T follicular helper cell (primary cell): ENCODE measurements around the gene VSNL1.

Experiments used
- DNase-seq: peaks from one replicate; pipeline ENCODE4 v3.0.0-alpha.2; 2020; ENCODE audit warnings: low read depth

Gene VSNL1

DNA sequence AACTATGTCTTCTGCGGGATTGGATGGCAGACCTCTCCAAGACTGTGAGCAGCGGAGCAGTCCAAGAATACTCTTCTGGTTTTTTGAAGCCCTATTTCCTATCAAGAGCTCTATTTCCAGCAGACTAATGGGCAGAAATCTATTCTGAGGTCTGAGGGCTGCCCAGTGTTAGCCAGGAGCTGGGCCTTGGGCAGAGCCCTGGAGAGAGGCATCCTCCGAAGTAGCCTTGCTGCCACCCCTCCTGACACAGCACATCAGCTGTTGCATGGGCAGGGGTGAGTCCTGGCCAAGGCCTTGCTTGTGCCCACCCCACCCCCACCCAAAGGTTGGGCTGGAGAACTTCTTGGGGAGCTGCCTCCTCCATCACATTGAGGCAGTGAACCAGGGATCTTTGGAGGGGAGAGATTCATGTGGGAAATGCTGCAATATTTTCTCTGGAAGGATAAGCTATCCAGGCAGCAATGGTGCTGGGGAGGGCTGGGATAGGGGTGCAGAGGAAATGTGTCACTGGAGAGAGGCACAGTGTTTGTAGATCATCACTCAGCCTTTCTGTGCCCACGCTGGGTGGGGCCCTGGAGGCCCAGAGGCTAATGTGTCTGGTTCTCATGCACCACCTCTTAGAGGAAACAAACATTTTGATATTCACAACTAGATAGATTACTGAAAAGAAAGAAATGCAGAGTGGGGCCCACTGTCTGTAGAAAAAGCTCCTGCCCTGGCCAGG is 104.7 kb downstream of the VSNL1 start:
- DNase-seq = no peak

DNA sequence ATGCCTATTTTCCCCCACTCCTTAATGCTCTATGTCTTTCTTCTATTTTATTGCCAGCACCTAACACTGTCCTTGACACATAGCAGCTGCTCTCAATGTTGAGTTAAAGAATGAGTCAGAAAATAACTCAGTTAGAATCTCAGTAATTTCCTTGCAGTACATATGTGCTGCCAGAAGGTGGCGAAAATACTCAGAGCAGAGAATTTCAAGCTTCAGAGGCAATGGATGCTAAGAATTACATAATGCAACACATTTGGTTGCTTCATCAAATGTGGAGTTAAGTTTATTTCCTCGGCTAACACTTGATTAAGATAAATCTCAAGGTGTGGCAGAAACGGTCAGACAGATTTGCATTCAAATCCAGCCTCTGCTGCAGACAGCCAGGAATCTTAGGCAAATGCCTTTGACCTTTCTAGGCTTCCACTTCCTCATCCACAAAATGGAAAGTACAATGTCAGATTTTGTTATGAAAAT is 105.6 kb downstream of the VSNL1 start:
- DNase-seq = no peak

DNA sequence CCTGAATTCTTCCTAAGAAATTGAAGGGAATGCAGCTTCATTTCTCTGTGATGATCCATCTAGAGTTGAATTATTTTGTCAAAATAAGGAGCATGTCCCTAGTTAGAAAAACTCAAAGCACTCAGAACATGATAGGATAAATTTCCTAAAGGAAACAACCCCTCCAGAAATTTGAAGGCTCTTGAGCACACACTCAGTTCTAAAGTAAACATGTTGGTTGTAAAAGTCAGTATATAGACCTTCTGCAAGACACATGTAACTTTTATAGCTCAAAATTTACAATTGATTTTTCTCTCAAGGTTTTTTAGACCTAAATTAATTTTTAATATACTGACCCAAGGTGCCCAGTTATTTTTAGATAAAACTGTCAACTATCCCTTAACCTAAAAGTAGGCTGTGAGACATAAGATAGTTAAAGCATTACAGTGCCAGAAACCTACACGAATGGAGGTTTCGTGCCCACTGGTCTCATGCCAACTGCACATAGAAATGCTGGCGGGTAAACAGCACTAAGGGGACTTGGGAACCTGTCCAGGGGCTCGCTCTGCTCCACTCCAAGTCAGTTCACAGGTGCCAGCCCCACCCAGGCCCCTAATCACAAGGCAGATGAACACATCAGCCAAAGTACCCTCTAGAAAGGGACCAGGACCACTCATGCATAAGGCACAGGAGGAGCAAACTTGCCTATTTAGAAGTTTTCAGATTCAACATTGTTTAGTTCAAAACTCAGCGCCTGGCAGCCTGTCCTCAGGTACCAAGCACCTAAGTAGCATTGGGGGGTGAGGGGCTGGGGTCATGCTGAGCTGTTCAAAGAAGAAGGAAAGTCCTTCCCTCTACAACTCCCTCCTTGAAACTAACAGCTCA is 106.6 kb downstream of the VSNL1 start:
- DNase-seq = no peak

DNA sequence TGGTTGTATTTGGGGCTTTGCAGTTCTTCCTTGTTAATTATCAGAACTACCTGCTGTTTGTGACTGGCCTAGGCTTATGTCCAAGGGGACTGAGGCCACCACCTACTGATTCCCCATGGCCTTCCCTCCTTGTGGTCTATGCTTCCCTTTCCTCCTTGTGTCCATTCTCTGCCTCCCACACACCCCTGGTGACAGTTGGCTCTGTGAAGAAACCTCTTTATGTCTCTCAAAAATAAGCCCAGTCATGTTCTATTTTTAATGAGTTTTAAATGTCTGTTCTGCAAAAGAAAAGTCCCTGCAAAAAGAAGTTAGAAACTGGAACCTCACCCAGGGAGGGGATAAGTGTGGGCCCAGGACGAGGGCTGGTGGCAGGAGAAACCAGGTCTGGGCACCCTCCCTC is 108.1 kb downstream of the VSNL1 start:
- no peak for DNase-seq

DNA sequence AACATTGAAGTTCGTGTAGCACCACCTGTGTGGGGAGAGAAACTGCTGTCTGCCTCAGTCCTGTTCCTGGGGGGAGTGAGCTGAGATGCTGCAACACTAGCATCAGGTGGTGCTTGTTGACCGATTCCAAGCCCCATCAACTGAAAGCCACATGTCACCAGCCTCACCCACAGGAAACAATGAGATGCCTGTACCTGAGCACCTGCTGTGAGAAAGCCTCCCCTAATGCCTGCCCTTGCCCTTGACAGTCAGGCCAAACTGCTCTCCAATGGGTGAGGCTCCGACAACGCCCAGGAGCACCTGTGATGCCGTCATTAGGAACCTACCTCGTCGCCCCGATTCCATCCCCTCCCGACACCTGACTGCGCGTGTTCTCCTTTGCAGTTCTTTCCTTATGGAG is 108.5 kb downstream of the VSNL1 start:
- no peak for DNase-seq

DNA sequence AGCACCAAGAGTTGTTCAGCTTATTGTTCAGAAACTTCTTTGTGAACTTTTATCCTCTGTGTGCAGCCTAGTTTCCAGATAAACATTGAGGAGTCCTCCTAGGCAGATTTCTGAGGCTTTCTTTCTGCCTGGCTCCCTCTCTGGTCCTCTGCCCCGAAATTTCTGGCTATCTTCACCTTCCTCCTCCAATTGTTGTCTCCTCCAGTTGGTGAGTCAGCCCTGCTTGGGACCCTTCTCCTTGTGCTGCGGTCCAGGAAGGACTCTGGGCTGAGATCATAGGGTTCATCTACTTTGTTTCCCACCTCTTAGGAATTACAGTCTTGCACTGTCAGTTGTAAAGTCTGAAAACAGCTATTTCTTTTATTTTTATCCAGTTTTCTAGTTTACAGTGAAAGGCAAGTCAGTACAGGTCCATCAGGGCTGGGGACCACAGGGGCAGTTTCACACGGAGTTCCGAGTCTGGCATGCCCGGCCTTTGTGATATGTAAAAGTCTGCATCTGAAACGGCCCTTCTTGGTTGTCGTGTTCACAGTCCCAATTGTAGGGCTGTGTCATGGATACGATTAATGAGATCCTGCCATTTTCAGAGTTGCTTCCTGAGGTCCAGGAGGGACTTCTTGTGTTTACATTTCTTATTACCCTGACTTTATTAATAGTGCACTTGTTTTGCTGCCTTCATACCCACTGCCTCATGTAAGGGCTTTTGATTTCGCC is 112.3 kb downstream of the VSNL1 start:
- DNase-seq = no peak

DNA sequence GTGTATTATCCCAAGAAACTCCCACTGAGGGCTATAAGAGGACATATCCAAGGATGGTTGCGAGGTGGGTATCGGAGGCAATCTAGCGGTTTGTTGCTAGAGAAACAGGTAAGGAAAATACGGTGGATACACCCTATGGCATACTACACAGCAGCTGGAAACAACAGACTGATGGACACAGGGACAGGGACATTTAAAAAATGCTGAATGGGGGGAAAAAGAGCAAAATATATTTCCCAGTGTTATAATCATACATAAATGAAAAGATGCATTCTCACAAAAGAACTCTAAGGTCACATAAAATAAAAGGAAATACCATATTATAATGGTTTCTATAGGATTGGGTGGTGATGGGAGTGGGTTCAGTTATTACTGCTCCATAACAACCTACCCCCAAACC is 117.3 kb downstream of the VSNL1 start:
- no peak for DNase-seq

DNA sequence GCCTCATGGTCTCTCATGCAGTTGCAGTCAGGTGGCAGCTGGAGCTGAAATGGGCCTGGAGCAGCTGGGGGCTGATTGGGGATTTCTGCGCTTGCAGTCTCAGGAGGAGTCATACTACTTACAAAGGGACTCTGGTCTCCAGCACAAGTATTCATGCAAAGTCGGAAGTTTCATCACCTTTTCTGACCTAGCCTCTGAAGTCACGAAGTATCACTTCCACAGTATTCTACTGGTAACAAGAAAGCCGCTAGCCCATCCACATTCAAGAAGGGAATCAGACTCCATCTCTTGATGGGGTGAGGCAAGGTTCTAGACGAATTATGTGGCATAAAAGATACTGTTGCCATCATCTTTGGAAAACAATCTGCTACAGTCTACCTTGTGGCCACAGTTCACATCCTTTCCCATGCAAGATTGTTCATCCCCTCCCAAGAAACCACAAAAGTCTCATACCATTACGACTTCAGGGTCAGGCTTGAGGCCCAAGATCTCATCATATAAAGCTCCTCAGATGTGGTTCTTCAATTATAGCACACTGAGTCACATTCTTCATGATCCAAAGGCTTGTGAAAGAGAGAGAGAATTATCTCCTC is 117.9 kb downstream of the VSNL1 start:
- DNase-seq = no peak

DNA sequence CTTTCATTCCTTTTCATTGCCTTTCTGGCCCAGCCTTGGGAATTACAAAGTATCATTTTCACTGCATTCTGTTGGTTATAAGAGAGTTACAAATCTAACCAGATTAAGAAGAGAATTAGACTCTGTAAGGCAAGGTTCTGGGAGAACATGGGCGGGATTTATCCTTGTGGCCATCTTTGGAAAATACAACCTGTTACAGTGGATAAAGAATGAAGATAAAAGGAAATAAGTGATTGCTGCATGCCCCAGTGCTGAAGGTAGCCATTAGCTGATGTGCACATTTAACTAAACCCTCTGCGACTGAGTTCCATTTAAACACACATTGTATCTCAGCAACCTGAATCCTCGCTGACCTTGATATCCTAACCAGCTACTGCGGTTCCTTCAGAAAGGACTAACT is 119.7 kb downstream of the VSNL1 start:
- DNase-seq = no peak

DNA sequence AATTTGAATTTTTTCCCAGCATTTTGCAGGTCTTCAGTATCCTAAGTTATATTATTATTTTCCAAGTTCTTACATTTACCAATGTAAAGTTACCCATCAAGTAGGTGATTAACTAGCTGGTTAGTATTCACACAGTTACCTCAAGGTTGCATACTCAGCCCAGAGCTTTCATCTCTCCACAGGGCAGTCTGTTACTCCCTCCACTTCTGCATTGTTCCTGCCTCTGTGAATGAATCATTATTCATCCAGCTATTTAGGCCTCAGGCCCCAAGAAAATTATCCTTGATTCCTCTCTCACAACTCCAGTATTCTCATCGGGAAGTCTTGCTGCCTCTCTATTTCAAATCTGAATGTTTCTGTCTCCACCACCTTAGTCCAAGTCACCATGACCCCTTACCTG is 121.0 kb downstream of the VSNL1 start:
- DNase-seq = no peak

DNA sequence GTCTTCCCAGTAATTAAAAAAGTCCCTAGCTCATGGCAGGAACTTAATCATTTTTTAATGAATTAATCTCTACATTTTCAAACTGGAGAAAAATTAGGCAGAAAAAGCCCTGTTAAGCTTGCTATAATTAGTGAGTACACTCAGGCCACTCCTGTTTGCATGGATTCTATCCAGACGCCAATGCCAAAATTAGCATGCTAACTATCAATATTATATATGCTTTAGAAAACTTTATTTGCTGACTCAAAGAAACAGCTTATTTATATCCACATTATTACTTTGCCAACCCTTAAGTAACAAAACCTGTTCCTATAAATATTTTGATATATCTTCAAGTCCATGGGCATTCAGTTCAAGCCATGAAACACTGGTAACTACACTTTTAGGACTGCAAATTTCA is 122.2 kb downstream of the VSNL1 start:
- no peak for DNase-seq

DNA sequence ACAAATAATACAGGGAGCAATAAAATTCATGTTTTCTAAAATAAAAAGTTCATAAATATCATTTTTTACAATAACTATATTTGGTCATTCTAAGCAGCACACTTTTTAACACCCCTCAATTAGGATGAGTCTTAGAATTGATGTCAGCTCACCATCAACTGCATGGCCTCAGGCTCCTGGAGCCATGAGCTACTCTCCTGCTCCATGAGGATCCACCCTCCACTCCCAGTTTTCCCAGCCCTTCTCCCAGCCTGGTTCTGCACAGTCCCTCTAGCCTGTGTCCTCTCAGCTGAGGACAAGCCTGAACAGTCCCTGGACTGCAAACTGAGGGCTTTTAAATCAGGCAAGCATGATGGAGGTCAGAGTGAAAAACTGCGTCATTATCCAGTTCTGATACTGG is 124.0 kb downstream of the VSNL1 start:
- DNase-seq = no peak

DNA sequence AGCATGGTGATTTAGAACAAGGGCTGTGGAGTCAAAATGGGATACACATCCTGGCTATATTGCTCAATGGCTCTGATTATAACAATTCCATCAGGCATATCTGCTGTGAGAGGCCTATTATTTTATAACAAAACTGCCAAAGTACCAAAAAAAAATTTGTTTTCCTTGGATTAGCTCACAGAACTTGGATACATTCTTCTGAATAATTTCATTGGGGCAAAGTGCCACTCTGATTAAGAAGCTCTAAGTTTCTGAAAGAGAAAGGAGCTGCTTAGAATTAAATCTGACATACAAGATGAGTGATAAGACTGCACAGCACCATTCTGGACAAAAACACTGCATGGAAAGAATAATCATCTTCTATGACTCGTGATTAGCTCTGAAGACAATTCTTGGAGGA is 127.4 kb downstream of the VSNL1 start:
- no peak for DNase-seq

DNA sequence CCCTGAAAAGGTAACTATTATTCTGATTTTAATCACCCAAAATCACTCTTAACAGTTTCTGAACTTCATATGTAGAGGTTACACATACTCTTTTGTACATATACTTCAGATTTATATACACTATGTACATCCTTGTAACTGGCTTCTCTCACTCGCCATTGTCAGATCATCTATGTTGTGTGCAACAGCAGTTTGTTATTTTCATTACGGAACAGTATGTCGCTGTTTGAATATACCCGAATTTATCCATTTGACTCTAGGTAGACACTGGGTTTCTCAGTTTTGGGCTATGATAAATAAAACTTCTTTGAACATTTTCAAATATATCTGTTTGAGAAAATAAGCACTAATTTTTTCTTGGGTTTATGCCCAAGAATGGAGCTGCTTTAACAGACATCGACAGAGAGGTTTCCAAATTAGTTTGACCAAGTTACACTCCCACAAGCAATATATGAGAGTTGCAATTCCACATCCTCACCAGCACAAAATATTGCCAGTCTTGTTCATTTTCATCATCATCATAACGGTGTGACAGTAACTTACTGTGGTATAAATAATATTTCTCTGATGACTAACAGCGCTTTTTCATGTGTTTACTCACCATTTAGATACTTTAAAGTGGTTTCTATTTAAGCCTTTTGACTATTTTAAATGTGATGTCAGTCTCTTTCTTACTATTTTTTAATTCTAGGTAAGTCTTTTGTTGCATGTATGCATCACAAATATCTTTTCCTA is 132.3 kb downstream of the VSNL1 start:
- no peak for DNase-seq

DNA sequence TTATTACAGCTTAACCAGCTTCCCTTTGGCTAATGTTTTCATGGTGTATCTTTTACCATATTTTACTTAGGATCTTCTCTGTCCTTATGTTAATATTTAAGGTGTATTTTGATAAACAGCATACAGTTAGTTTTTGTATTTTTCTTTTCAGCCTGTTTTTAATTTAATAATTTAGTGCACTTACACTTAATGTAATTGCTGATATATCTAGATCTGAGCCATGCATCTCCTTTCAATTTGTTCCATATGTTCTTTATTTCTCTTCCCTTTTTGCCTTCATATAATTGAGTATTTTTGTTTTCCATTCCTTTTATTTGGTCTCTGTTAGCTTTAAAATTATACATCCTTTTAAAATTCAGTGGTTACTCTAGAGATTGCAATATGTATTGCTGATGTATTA is 134.3 kb downstream of the VSNL1 start:
- no peak for DNase-seq

DNA sequence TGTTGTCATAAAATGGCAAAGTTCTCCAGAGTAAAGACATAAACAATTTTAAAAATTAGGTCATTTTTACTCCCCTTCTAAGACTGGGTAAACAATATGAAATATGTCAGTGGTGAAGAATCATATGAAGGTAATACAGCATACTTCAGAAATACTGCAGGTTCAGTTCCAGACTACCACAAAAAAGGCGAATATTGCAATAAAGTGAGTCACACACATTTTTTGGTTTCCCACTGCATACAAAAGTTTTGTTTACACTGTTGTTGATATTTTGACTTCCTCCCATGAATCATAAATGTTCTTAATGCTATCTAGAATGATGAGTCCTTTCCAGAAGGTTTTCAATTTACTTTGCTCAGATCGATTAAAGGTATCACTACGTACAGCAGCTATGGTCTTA is 139.6 kb downstream of the VSNL1 start:
- no peak for DNase-seq

DNA sequence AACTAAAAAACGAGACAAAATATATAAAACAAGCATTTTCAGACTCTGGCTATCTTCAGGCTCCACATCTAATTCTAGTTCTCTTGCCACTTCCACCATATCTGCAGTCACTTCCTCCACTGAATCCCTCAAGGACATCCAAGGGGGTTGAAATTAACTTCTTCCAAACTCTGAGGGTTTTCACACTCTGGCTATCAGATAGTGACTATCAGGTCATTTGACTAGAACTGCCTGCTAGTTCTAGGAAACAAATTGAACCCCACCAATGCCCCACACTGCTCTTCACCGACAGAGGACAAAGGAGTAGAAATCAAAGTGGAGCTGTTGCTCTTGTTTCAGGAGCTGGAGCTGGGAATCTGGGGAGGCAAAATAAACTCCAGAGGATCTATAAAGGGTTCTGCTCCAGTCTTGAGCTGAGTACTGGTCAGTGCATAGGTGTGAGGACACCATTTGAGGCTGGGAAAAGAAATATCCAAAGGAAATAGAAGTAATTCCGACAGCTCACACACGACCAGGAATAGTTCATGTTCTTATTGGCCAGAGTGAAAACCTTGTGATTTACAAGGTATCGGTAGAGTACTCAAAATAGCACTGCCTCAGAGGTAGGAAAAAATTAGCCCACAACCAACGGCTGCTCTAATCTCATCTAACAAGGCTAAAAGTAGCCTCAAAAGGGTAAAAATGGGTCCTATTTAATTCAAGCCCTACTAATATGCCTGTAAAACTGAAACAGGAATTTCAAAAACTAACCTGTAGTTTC is 141.8 kb downstream of the VSNL1 start:
- DNase-seq = no peak

DNA sequence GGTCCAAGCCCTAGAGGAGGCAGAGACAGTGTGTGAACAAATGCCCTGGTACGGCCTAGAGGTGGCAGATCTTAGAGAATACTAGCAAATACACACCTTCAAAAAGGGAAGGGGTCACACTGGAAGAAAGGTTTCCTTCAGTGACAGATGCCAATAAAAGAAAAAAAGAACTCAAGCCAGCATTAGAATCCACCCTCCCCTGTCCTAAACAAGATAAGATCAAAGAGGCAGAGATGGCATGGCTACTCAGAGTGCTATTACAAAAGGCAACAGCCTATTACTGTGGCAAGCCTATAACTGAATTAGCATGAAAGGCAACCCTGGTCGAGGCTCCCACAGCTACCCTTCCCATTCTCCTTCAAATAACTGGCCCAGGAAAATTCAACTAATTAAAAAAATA is 143.5 kb downstream of the VSNL1 start:
- DNase-seq = no peak

DNA sequence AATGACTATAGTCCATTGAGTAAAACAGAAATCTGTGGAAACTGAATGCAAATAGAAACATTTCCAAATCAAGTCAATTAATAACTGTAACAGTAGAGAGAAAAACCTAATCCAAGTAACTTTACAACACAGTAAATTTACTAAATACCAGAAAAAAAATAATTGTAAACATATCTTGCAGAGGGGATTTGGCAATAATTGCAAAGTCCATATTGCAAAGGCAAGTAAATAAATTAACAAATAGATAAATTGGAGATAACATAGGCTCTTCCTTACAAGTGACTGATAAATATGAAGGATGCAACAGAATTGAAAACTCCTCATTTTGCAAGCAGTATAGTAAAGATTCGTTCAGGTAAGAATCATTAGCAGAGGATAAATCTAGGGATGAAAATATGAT is 148.1 kb downstream of the VSNL1 start:
- DNase-seq = no peak

DNA sequence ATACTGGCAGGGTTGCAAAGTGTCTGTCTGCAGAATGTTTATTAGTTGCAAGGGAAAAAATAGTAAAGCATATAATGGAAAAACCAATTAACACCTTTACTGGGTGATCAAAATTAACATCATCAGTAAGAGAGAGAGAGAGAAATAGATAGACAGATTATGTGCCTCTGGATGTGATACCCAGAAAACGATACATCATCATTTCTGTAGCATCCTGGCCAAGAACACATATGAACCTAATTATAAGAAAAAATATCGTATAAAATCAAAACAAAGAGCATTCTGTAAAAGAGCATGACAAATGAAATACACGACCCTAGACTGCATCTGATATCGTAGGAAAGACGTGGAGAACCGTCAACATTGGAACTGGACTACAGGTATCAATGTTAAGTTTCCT is 148.5 kb downstream of the VSNL1 start:
- no peak for DNase-seq

DNA sequence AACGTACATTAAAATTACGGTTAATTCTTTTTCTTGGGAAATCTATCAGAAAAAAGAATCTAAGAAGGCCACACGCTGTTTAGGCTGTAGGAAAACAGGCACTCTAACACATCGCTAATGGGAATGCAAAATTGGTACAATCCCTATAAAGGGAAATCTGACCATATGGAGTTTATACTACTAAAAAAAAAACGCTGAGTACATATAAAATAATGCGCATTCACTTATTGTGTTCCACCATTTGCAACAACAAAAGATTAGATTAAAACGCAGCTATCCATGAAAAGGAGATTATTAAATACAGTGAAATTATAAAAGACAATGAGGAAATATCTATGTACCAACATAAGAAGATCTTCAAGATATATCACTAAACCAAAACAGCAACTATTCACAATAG is 150.3 kb downstream of the VSNL1 start:
- no peak for DNase-seq
